ENCODE data around the gene TFIP11. TPM values are rescaled to one million over a fixed set of nuclear protein-coding genes. Genes with fewer than 3 reads are reported as not detected.
A peak's percentile ranks its signal among the peaks of the same experiment; 100 is the strongest.

The TFIP11 gene
- total and polyA plus RNA-seq, 2 of the 13 experiments (the other 11 are each of a cell fraction or from before 2014, with no cell fraction given): 15.4 to 22.8 TPM

DNA sequence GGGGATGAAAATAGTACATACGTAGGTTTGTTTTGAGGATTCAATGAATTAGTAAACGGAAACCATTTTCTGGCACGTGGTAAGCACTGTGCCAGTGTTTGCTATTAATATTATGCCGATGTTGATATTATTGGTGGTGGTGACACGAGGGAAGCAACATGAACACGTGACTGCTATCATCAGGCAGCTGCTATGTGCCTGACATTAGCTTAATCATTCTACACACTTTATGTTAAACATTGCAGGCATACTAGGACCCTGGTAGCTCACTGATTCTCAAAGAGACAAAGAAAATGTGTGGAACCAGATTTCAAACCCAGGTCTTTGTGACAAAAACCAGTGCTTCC lies 27.9 kb downstream of the TFIP11 start:
- Histone ChIP-seq H3K79me2 (ENCODE audit: insufficient read depth, low read length) (peaks cover 57% of the 10 kb centered on the region), H2AFZ (ENCODE audit: low read length) (no peak overlapping the region), H3K4me3 (replicated peaks in 1 of 3; ENCODE audit: insufficient read depth in 1 of 3, low read depth in 2 of 3, low read length in 3 of 3) (peak overlapping the region; percentile 79 to 94 (median 91)), H3K4me1 (ENCODE audit: insufficient read depth, low read length) (peaks cover 70% of the 10 kb centered on the region), H4K20me1 (ENCODE audit: insufficient read depth, low read length) (no peaks in the 10 kb centered on the region), H3K27me3 (ENCODE audit: control insufficient read depth in 1 of 2, insufficient read depth in 2 of 2, low read length in 2 of 2) (no peaks in the 10 kb centered on the region; a peak in 1 of 5 replicates), H3K9ac (ENCODE audit: insufficient read depth, low read depth, low read length) (peak overlapping the region; percentile 95), H3K27ac (ENCODE audit: extremely low read length, insufficient read depth, low read length) (peak overlapping the region; percentile 91), H3K9me3 (ENCODE audit: low read length) (no peaks in the 10 kb centered on the region), H3K36me3 (replicated peaks in 1 of 2; ENCODE audit: control insufficient read depth in 1 of 2, insufficient read depth in 2 of 2, low read length in 2 of 2) (peaks cover 5 to 16% of the 10 kb centered on the region in 2 experiments), H3K4me2 (ENCODE audit: low read depth, low read length) (peak overlapping the region; percentile 93)
- intact Hi-C loops (cut with micrococcal nuclease; ENCODE audit: unreplicated experiment) (no loop called here), in situ Hi-C loops (cut with HindIII; ENCODE audit: extremely low pct_ligation_motif_present, low pct_unique_long_range_greater_than_20kb) (no loop called here)
- DNase-seq (ENCODE audit: low spot score): no peak
- CTCF ChIA-PET (ENCODE audit: low intra/inter-chr PET ratio, low total read pairs): no interaction called here
- no peak for ATAC-seq
- WGBS (ENCODE audit: low lambda C conversion rate): 7% methylated on average over 6 of the region's 6 CpGs
- FAIRE-seq: no peak
- TSS peak; percentile 69 for BruUV-seq (replicated peaks)
- POLR2A ChIA-PET: interaction anchor here (1.0 to 3.4 kb wide), 8 partner anchors 10 to 102 kb away, joined by 3 to 27 read pairs (median 7); partner anchors contain the start of gene TFIP11
- TF ChIP-seq AKNA (CRISPR knock-in tag; IDR thresholded peaks at IDR 0.05; ENCODE audit: borderline replicate concordance) (no peak), ZNF572 (CRISPR knock-in tag; IDR thresholded peaks at IDR 0.05) (no peak), STAT6 (CRISPR knock-in tag; IDR thresholded peaks at IDR 0.05; ENCODE audit: borderline replicate concordance) (no peak), CENPX (CRISPR knock-in tag; IDR thresholded peaks at IDR 0.05) (no peak), SIX1 (CRISPR knock-in tag; IDR thresholded peaks at IDR 0.05; ENCODE audit: borderline replicate concordance) (no peak), NR3C1 (CRISPR knock-in tag; IDR thresholded peaks at IDR 0.05) (no peak), NR0B2 (CRISPR knock-in tag; IDR thresholded peaks at IDR 0.05) (no peak), CHD4 (IDR thresholded peaks at IDR 0.05; ENCODE audit: borderline replicate concordance, low read length) (peak; percentile 19), RXRB (CRISPR knock-in tag; IDR thresholded peaks at IDR 0.05; ENCODE audit: borderline replicate concordance) (no peak), AGO2 (optimal IDR thresholded peaks at IDR 0.05; ENCODE audit: low read depth, low read length) (no peak), ZNF354B (CRISPR knock-in tag; IDR thresholded peaks at IDR 0.05) (no peak), ATF7-NPFF (CRISPR knock-in tag; IDR thresholded peaks at IDR 0.05; ENCODE audit: low read depth) (no peak), CSRNP1 (CRISPR knock-in tag; IDR thresholded peaks at IDR 0.05) (no peak), KLF13 (CRISPR knock-in tag; IDR thresholded peaks at IDR 0.05) (no peak), CC2D1A (CRISPR knock-in tag; IDR thresholded peaks at IDR 0.05) (no peak), ZBTB42 (CRISPR knock-in tag; IDR thresholded peaks at IDR 0.05) (no peak)

Data from HepG2 (cell line).